ENCODE results near the gene SUSD3. TPM values are rescaled to one million over a fixed set of nuclear protein-coding genes. Genes with fewer than 3 reads are reported as not detected.

The SUSD3 gene
- total and polyA plus RNA-seq, 2 donors (not counting 3 experiments of a cell fraction or from before 2014, with no cell fraction given) = not detected

- DNase-seq (ENCODE audit: low read depth, low spot score) (no peak), FAIRE-seq (no peak)
These were observed 56.5 kb downstream of the SUSD3 start for GRCh38 chr9:93114984-93115335.

More at GRCh38 chr9:93114984-93115335, 56.5 kb downstream of the SUSD3 start:
- intact Hi-C loops (cut with micrococcal nuclease) (no loop called here), dilution Hi-C loops (cut with MboI; ENCODE audit: extremely low pct_ligation_motif_present, low sequenced_read_pairs) (no loop called here)
- H3K9me1 ChIP-seq (replicated peaks; ENCODE audit: control insufficient read depth, extremely low read depth, insufficient read depth, low read length) = no peaks in the 10 kb centered on the region
- no peaks in the 10 kb centered on the region for H3K9me3 ChIP-seq (replicated peaks; ENCODE audit: control insufficient read depth, insufficient read depth, low read length)
- H3K9ac ChIP-seq (replicated peaks; ENCODE audit: extremely low read depth, insufficient read depth, low read length) = no peak overlapping the region
- ChIA-PET POLR2A (no interaction called here), CTCF (no interaction called here)
- H3K79me2 ChIP-seq (ENCODE audit: control insufficient read depth, insufficient read depth, low read length) = peaks cover 5% of the 10 kb centered on the region
- TF ChIP-seq GATA2 (IDR thresholded peaks at IDR 0.05; ENCODE audit: insufficient read depth, insufficient read length, low read depth, low read length) (no peak), JUN (IDR thresholded peaks at IDR 0.05; ENCODE audit: borderline replicate concordance, insufficient read depth, insufficient read length, low read depth) (no peak), MYC (IDR thresholded peaks at IDR 0.05; ENCODE audit: low read depth, low read length) (no peak), MAX (IDR thresholded peaks at IDR 0.05; ENCODE audit: insufficient read depth, insufficient read length) (no peak), POLR2A (IDR thresholded peaks at IDR 0.05; ENCODE audit: low read depth, low read length) (no peak), EZH2 (IDR thresholded peaks at IDR 0.05; ENCODE audit: borderline replicate concordance, low read depth, low read length, severe bottlenecking) (no peak), POLR2AphosphoS5 (IDR thresholded peaks at IDR 0.05; ENCODE audit: insufficient read depth, low read depth, low read length) (no peak), FOS (IDR thresholded peaks at IDR 0.05; ENCODE audit: borderline replicate concordance, insufficient read depth, low read length) (no peak)
- TF ChIP-seq, protein P1, sequence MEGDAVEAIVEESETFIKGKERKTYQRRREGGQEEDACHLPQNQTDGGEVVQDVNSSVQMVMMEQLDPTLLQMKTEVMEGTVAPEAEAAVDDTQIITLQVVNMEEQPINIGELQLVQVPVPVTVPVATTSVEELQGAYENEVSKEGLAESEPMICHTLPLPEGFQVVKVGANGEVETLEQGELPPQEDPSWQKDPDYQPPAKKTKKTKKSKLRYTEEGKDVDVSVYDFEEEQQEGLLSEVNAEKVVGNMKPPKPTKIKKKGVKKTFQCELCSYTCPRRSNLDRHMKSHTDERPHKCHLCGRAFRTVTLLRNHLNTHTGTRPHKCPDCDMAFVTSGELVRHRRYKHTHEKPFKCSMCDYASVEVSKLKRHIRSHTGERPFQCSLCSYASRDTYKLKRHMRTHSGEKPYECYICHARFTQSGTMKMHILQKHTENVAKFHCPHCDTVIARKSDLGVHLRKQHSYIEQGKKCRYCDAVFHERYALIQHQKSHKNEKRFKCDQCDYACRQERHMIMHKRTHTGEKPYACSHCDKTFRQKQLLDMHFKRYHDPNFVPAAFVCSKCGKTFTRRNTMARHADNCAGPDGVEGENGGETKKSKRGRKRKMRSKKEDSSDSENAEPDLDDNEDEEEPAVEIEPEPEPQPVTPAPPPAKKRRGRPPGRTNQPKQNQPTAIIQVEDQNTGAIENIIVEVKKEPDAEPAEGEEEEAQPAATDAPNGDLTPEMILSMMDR (IDR thresholded peaks at IDR 0.05; ENCODE audit: extremely low read depth in 1 of 2, insufficient read depth in 1 of 2, low read depth in 1 of 2, low read length in 2 of 2) = no peak
- H3K36me3 ChIP-seq (ENCODE audit: control insufficient read depth in 2 of 2, extremely low read depth in 1 of 2, insufficient read depth in 2 of 2, low read length in 2 of 2) = peaks cover 8 to 26% of the 10 kb centered on the region in 2 experiments
- no peak overlapping the region for H3K27ac ChIP-seq (ENCODE audit: insufficient read depth, low read depth, low read length)
- no peak overlapping the region for H2AFZ ChIP-seq (ENCODE audit: low read depth, low read length)
- peaks cover 5% of the 10 kb centered on the region for H3K4me1 ChIP-seq (ENCODE audit: control insufficient read depth, extremely low read depth, insufficient read depth, low read length)
- H3K4me2 ChIP-seq (ENCODE audit: insufficient read depth, low read length) = no peak overlapping the region
- no TSS peak for BruUV-seq (replicated peaks)
- H4K20me1 ChIP-seq (replicated peaks; ENCODE audit: control insufficient read depth, extremely low read depth, insufficient read depth, low read length) = no peaks in the 10 kb centered on the region
- no peaks in the 10 kb centered on the region for H3K27me3 ChIP-seq (ENCODE audit: control insufficient read depth in 2 of 2, insufficient read depth in 2 of 2, low read length in 2 of 2)
- no peak overlapping the region for H3K4me3 ChIP-seq (replicated peaks in 1 of 3; ENCODE audit: insufficient read depth in 1 of 3, low read depth in 1 of 3, low read length in 3 of 3)

Data from endothelial cell of umbilical vein (primary cell).